Keratinocyte (primary cell): ENCODE data around the gene CNOT3.

Source experiments
- CTCF ChIP-seq, 3 experiments: IDR thresholded peaks in 1 of 3; conservative IDR thresholded peaks in 1 of 3; optimal IDR thresholded peaks in 1 of 3; 2 replicates in 2 of 3; 3 replicates in 1 of 3; pipeline versions ENCODE3 to v1.5.1; 2011; ENCODE audit warnings: low read length in 3 of 3, mild to moderate bottlenecking in 3 of 3, moderate library complexity in 2 of 3, control low read depth in 1 of 3, inconsistent platforms in 1 of 3; ENCODE audit not compliant: insufficient read depth in 2 of 3; ENCODE audit errors: extremely low read depth in 1 of 3
- EZH2 ChIP-seq: IDR thresholded peaks from one replicate; pipeline ENCODE4 v1.6.1; 2012; ENCODE audit warnings: inconsistent platforms, mild to moderate bottlenecking, low read length, moderate library complexity

GRCh38 chr19:54201172-54201701 is 63.7 kb downstream of the CNOT3 start:
- TF ChIP-seq CTCF (optimal IDR thresholded peaks at IDR 0.05 in 1 of 3, IDR thresholded peaks at IDR 0.05 in 1 of 3, conservative IDR thresholded peaks at IDR 0.05 in 1 of 3; ENCODE audit: extremely low read depth in 1 of 3, insufficient read depth in 2 of 3, low read length in 3 of 3), result no peak
- TF ChIP-seq EZH2, result no peak
